Spleen (tissue), 7 donors: ENCODE measurements around the gene HIP1.

Source experiments
- CTCF ChIP-seq, 11 experiments: fragments of 200-600 bp in 7 of 11; fragments of 450-650 bp in 4 of 11; sonication (generic) in 4 of 11; IDR thresholded peaks in 8 of 11; conservative IDR thresholded peaks in 3 of 11; 1 replicate in 7 of 11; 2 replicates in 4 of 11; pipeline versions ENCODE4 v1.4.0 to v1.8.0; 2016 to 2021; ENCODE audit warnings: antibody characterized with exemption in 11 of 11, inconsistent platforms in 4 of 11, mild to moderate bottlenecking in 1 of 11
- POLR2AphosphoS5 ChIP-seq, 3 donors: sonication (generic); formaldehyde crosslinking; IDR thresholded peaks; one replicate each; pipeline ENCODE4 v1.5.1; 2017; ENCODE audit warnings: antibody characterized with exemption in 3 of 3
- donor health status: DM: no; HTN: no; CAD: no; lungs with moderate emphysema.
- donor health status: DM: no; HTN: no; CAD: no.
- donor health status: DM: no; HTN: no; CAD: no.

- TF ChIP-seq CTCF (IDR thresholded peaks at IDR 0.05 in 8 of 11, conservative IDR thresholded peaks at IDR 0.05 in 3 of 11) (no peak), POLR2AphosphoS5 (IDR thresholded peaks at IDR 0.05) (no peak)
These were observed 86.0 kb downstream of the HIP1 start for GRCh38 chr7:75652788-75653187.
